ENCODE measurements around the gene HSPB7.

DNA sequence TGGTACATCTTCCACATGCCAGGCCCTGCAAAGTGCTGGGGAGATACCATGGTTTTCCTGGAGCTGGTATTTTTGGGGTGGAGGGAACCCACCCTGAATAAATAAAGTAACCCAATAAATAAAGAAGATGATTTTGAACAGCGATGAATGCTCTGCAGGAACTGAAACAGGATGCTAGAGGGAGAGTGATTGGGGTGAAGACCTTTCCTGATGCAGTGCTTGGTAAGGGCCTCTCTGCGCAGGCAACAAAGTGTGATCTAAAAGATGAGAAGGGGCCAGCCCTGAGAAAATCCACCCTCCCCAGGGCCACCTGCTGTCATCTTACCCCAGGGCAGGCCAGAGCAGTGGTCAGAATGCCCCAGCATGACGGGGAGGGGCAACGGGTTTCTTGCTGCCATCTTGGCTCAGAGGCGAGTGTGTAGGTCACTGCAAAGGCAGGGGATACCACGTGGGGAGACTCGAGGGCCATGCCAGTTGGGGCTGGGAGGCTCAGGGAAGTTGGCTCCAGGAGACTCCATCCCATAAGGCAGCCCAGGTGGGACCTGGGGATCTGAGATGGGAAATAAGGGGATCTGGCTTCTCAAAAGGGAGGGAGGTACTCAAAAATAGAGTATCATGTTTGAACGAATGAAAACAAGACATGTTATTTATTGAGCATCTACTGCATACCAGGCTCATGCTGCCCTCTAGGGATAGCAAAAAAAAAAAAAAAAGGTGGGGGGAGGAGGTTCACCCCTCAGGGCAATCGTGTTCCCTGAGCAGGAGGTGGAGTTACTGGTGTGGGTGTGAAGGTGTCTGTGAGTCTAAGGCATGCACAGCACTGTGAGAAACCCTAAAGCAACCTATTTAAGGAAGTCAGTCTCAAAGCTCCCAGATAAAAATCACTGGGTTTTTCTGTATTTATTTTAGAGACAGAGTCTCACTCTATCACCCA lies 11.0 kb downstream of the HSPB7 start:
- no peak for TF ChIP-seq POLR2A (IDR thresholded peaks at IDR 0.05; ENCODE audit: low read length)
- no peak for TF ChIP-seq GATA1 (IDR thresholded peaks at IDR 0.05; ENCODE audit: low read depth, low read length)
